ENCODE measurements around the gene IL10RA.
A peak's percentile ranks its signal among the peaks of the same experiment; 100 is the strongest.

Gene IL10RA

GRCh38 chr11:117980720-117981119, 5.5 kb upstream of the IL10RA start:
- TF ChIP-seq CTCF (IDR thresholded peaks at IDR 0.05; ENCODE audit: low read depth, low read length, missing control alignments) = no peak
- H3K4me3 ChIP-seq (ENCODE audit: low read depth, low read length) = no peak overlapping the region
- DNase-seq (ENCODE audit: low read depth) = no peak

DNA sequence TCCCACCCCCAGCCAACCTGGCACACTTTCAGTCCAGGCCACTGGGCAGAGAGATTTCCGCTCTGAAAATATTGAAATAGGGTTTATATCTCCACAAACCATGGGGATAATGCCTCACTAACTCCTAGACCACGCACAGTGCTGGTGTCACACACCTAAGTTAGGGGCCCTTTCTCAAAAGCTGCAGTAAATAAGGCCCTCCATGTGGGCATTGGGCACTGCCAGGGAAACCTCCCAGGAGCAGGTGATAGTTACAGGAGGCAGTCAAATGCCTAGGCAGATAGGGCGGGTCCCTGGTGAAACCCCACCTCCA, 3.1 kb upstream of the IL10RA start:
- no peak for DNase-seq (ENCODE audit: low read depth)
- H3K4me3 ChIP-seq (ENCODE audit: low read depth, low read length) = no peak overlapping the region
- no peak for TF ChIP-seq CTCF (IDR thresholded peaks at IDR 0.05; ENCODE audit: low read depth, low read length, missing control alignments)

- no peak for DNase-seq (ENCODE audit: low read depth)
- no peak for TF ChIP-seq CTCF (IDR thresholded peaks at IDR 0.05; ENCODE audit: low read depth, low read length, missing control alignments)
- H3K4me3 ChIP-seq (ENCODE audit: low read depth, low read length) = no peak overlapping the region
These were observed 1.7 kb upstream of the IL10RA start for GRCh38 chr11:117984476-117984875.

DNA sequence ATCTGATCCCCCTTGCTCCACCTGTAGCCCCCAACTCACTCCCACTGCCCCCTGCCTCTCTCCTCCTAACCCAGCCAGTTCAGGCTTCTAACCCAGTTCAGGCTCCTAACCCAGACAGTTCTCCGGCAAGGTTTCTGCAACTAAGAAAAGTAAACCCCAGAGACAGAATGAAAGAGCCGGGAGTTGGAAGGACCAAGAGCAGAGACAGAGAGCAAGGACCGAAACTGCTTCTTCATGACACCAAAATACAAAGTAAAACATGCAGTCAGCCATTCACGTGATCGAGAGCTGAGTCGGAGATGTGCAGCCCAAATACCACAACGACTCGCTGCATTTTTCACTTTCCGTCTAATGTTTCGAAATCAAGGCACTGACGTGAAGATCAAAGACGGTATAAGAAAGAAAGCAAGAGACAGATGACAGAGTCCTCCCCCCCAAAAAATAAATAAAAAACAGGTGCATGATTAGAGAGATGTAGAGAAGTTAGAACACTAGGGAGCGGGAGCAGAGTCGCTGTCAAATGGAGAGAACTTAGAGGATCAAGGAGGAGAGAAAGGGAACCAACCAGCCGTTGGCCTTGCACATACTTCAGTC, 884 bp downstream of the IL10RA start:
- peak overlapping the region; percentile 91 for H3K4me3 ChIP-seq (ENCODE audit: low read depth, low read length)
- DNase-seq (ENCODE audit: low read depth) = peak; percentile 89
- TF ChIP-seq CTCF (IDR thresholded peaks at IDR 0.05; ENCODE audit: low read depth, low read length, missing control alignments) = no peak

GRCh38 chr11:117989351-117990102, 3.3 kb downstream of the IL10RA start:
- H3K4me3 ChIP-seq (ENCODE audit: low read depth, low read length) = no peak overlapping the region
- no peak for TF ChIP-seq CTCF (IDR thresholded peaks at IDR 0.05; ENCODE audit: low read depth, low read length, missing control alignments)
- DNase-seq (ENCODE audit: low read depth) = no peak

GRCh38 chr11:117992136-117992535, 5.9 kb downstream of the IL10RA start:
- DNase-seq (ENCODE audit: low read depth) = no peak
- TF ChIP-seq CTCF (IDR thresholded peaks at IDR 0.05; ENCODE audit: low read depth, low read length, missing control alignments) = no peak
- H3K4me3 ChIP-seq (ENCODE audit: low read depth, low read length) = no peak overlapping the region

GRCh38 chr11:117992620-117993019, 6.4 kb downstream of the IL10RA start:
- no peak overlapping the region for H3K4me3 ChIP-seq (ENCODE audit: low read depth, low read length)
- TF ChIP-seq CTCF (IDR thresholded peaks at IDR 0.05; ENCODE audit: low read depth, low read length, missing control alignments) = no peak
- no peak for DNase-seq (ENCODE audit: low read depth)

All from GM12864 (cell line).